HEK293 (cell line): ENCODE results near the gene SUPT4H1.

Experiments used
- EGR2 ChIP-seq: fragments of 450-650 bp; formaldehyde crosslinking; IDR thresholded peaks from 2 replicates; pipeline ENCODE4 v1.5.1; 2016; ENCODE audit warnings: low read depth, missing biosample characterization, missing genetic modification characterization
- ELK4 ChIP-seq: IDR thresholded peaks from 2 replicates; pipeline ENCODE4 v1.6.1; 2011; ENCODE audit warnings: mild to moderate bottlenecking, low read depth, low read length, borderline replicate concordance
- FEZF1 ChIP-seq: fragments of 450-650 bp; formaldehyde crosslinking; IDR thresholded peaks from 2 replicates; pipeline ENCODE4 v1.5.1; 2016; ENCODE audit warnings: missing biosample characterization, missing genetic modification characterization
- REST ChIP-seq: fragments of 450-650 bp; formaldehyde crosslinking; IDR thresholded peaks from 2 replicates; pipeline ENCODE4 v1.5.1; 2016; ENCODE audit warnings: missing biosample characterization, missing genetic modification characterization
- SP3 ChIP-seq: fragments of 450-650 bp; formaldehyde crosslinking; IDR thresholded peaks from 2 replicates; pipeline ENCODE4 v1.5.1; 2016; ENCODE audit warnings: missing biosample characterization, missing genetic modification characterization
- ZFHX2 ChIP-seq: fragments of 450-650 bp; formaldehyde crosslinking; conservative IDR thresholded peaks from 2 replicates; pipeline ENCODE4 v1.5.1; 2016; ENCODE audit warnings: missing biosample characterization, missing genetic modification characterization
- ZNF354C ChIP-seq: fragments of 450-650 bp; formaldehyde crosslinking; IDR thresholded peaks from 2 replicates; pipeline ENCODE4 v1.5.1; 2016; ENCODE audit warnings: missing biosample characterization, missing genetic modification characterization, low read depth, borderline replicate concordance
- ZNF37A ChIP-seq: fragments of 450-650 bp; IDR thresholded peaks from 2 replicates; pipeline ENCODE4 v1.5.1; 2018; ENCODE audit warnings: missing biosample characterization, missing genetic modification characterization
- TF ChIP-seq, protein P1 (sequence below): fragments of 450-650 bp; formaldehyde crosslinking; IDR thresholded peaks from 2 replicates; pipeline ENCODE4 v1.5.1; 2016; ENCODE audit warnings: missing biosample characterization, missing genetic modification characterization
- TF ChIP-seq, protein P2 (sequence below): fragments of 450-650 bp; IDR thresholded peaks from 2 replicates; pipeline ENCODE4 v1.5.1; 2018; ENCODE audit warnings: missing biosample characterization, mild to moderate bottlenecking, missing genetic modification characterization

GRCh38 chr17:58337210-58337599 is 14.8 kb downstream of the SUPT4H1 start:
- TF ChIP-seq SP3, result no peak
- no peak for TF ChIP-seq FEZF1 (tag by site-specific recombination)
- no peak for TF ChIP-seq EGR2 (tag by site-specific recombination)
- no peak for TF ChIP-seq ZFHX2 (tag by site-specific recombination)
- no peak for TF ChIP-seq ZNF354C
- TF ChIP-seq, protein P1, sequence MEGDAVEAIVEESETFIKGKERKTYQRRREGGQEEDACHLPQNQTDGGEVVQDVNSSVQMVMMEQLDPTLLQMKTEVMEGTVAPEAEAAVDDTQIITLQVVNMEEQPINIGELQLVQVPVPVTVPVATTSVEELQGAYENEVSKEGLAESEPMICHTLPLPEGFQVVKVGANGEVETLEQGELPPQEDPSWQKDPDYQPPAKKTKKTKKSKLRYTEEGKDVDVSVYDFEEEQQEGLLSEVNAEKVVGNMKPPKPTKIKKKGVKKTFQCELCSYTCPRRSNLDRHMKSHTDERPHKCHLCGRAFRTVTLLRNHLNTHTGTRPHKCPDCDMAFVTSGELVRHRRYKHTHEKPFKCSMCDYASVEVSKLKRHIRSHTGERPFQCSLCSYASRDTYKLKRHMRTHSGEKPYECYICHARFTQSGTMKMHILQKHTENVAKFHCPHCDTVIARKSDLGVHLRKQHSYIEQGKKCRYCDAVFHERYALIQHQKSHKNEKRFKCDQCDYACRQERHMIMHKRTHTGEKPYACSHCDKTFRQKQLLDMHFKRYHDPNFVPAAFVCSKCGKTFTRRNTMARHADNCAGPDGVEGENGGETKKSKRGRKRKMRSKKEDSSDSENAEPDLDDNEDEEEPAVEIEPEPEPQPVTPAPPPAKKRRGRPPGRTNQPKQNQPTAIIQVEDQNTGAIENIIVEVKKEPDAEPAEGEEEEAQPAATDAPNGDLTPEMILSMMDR (tag by site-specific recombination), result no peak
- TF ChIP-seq ZNF37A (tag by site-specific recombination), result no peak
- TF ChIP-seq, protein P2, sequence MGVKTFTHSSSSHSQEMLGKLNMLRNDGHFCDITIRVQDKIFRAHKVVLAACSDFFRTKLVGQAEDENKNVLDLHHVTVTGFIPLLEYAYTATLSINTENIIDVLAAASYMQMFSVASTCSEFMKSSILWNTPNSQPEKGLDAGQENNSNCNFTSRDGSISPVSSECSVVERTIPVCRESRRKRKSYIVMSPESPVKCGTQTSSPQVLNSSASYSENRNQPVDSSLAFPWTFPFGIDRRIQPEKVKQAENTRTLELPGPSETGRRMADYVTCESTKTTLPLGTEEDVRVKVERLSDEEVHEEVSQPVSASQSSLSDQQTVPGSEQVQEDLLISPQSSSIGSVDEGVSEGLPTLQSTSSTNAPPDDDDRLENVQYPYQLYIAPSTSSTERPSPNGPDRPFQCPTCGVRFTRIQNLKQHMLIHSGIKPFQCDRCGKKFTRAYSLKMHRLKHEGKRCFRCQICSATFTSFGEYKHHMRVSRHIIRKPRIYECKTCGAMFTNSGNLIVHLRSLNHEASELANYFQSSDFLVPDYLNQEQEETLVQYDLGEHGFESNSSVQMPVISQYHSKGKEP (tag by site-specific recombination), result no peak
- TF ChIP-seq REST, result no peak
- no peak for TF ChIP-seq ELK4
